RWPE2 (cell line): Measurements from ENCODE around the gene UGT1A4.

Experiments used
- ATAC-seq: fragments of 200-7000 bp; cut with Tn5 transposase; 3 replicates; pipeline ENCODE4 v1.9.1; 2021; ENCODE audit warnings: low read depth
- DNase-seq: peaks from one replicate; pipeline ENCODE4 v3.0.0-alpha.2; 2020; ENCODE audit warnings: low spot score
- H3K27ac ChIP-seq: fragments of 450-650 bp; 2 replicates; pipeline ENCODE4 v1.5.1; 2017; ENCODE audit warnings: mild to moderate bottlenecking; ENCODE audit not compliant: poor library complexity, severe bottlenecking
- H3K27me3 ChIP-seq: fragments of 250-450 bp; sonication (Bioruptor Pico); 2 replicates; pipeline ENCODE4 v1.5.1; 2021; ENCODE audit warnings: mild to moderate bottlenecking, moderate library complexity; ENCODE audit not compliant: insufficient read depth, poor library complexity, severe bottlenecking
- H3K36me3 ChIP-seq: fragments of 250-450 bp; sonication (Bioruptor Pico); 2 replicates; pipeline ENCODE4 v1.5.1; 2020; ENCODE audit warnings: low read depth, mild to moderate bottlenecking, moderate library complexity
- H3K4me1 ChIP-seq: fragments of 250-450 bp; sonication (Bioruptor Pico); 2 replicates; pipeline ENCODE4 v1.5.1; 2021; ENCODE audit warnings: mild to moderate bottlenecking, moderate library complexity; ENCODE audit not compliant: insufficient read depth, poor library complexity, severe bottlenecking
- H3K4me3 ChIP-seq: fragments of 250-450 bp; sonication (Bioruptor Pico); 2 replicates; pipeline ENCODE4 v1.5.1; 2021; ENCODE audit warnings: mild to moderate bottlenecking, moderate library complexity; ENCODE audit not compliant: severe bottlenecking
- H3K9me3 ChIP-seq: fragments of 250-450 bp; sonication (Bioruptor Pico); 2 replicates; pipeline ENCODE4 v1.5.1; 2021; ENCODE audit warnings: mild to moderate bottlenecking, moderate library complexity; ENCODE audit not compliant: severe bottlenecking
- CTCF ChIP-seq: fragments of 450-650 bp; IDR thresholded peaks from one replicate; pipeline ENCODE4 v1.5.1; 2017; ENCODE audit warnings: mild to moderate bottlenecking, moderate library complexity; ENCODE audit not compliant: poor library complexity, severe bottlenecking

The UGT1A4 gene

DNA sequence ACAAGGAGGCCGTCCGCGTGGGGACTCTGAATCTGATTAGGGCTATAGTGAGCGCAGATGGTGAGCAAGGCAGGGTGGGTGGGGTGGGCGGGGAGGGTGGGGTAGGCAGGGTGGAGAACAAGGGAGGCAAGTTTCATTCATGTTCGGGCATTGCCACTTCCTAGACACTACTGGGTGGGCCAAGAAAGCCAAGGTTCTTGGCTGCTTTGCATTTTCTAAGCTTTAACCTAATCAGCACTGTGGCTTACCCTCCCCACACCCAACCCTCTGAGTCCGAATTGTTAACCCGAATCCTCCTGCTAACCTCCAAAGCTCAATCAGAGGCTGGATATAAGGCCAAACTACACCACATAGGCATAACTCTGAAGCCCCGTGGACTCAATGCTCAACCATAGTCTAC is 77.7 kb downstream of the UGT1A4 start:
- no peaks in the 10 kb centered on the region for H3K4me1 ChIP-seq
- DNase-seq, result no peak
- no peak overlapping the region for H3K4me3 ChIP-seq
- no peak for TF ChIP-seq CTCF
- no peaks in the 10 kb centered on the region for H3K36me3 ChIP-seq
- no peaks in the 10 kb centered on the region for H3K9me3 ChIP-seq
- no peak overlapping the region for H3K27ac ChIP-seq
- ATAC-seq, result no peak
- no peaks in the 10 kb centered on the region for H3K27me3 ChIP-seq

DNA sequence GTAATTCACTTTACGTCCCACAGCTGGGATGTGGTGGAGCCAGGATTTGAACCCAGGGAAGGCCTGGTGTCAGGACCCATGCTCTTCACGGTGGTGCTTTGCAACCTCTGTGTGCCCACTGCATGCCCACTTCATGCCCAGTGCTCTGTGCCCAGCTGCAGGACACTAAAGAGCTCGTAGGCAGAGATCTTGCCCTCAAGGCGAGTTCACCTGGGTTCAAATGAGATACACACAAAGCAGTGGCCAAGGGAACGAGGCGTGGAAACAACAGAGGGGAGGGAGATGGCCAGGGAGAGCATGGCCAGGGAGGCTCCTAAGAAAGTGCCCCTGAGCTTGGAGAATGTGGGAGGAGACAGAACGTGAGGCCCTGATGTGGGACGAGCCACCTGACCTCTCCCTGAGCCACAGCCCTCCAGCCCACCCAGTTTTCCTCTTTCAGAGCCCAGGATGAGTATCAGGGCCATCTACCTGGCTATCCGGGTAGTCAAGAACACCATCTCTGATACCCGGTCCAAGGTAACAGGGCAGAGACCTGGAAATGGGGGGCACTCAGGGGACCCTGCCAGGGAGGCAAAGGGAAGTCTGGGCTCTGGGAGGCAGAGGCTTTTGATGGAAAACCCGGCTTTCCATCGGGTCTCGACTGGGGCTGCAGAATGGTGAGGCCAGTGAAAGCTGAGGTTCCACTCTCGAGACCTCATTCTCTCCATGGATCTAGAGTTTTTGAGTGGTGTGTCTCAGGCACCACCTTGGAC is 80.0 kb downstream of the UGT1A4 start:
- DNase-seq (no peak), ATAC-seq (no peak)
- Histone ChIP-seq H3K9me3 (no peaks in the 10 kb centered on the region), H3K4me1 (no peaks in the 10 kb centered on the region), H3K4me3 (no peak overlapping the region), H3K27ac (no peak overlapping the region), H3K27me3 (no peaks in the 10 kb centered on the region), H3K36me3 (no peaks in the 10 kb centered on the region)
- TF ChIP-seq CTCF, result no peak

GRCh38 chr2:233799087-233799665 is 80.6 kb downstream of the UGT1A4 start:
- ATAC-seq (no peak), DNase-seq (no peak)
- Histone ChIP-seq H3K9me3 (no peaks in the 10 kb centered on the region), H3K27ac (no peak overlapping the region), H3K36me3 (no peaks in the 10 kb centered on the region), H3K27me3 (no peaks in the 10 kb centered on the region), H3K4me1 (no peaks in the 10 kb centered on the region), H3K4me3 (no peak overlapping the region)
- TF ChIP-seq CTCF, result no peak

GRCh38 chr2:233799716-233800115 is 81.2 kb downstream of the UGT1A4 start:
- no peak overlapping the region for H3K27ac ChIP-seq
- H3K27me3 ChIP-seq, result no peaks in the 10 kb centered on the region
- DNase-seq, result no peak
- TF ChIP-seq CTCF, result no peak
- no peak overlapping the region for H3K4me3 ChIP-seq
- ATAC-seq, result no peak
- H3K36me3 ChIP-seq, result no peaks in the 10 kb centered on the region
- H3K9me3 ChIP-seq, result no peaks in the 10 kb centered on the region
- no peaks in the 10 kb centered on the region for H3K4me1 ChIP-seq

DNA sequence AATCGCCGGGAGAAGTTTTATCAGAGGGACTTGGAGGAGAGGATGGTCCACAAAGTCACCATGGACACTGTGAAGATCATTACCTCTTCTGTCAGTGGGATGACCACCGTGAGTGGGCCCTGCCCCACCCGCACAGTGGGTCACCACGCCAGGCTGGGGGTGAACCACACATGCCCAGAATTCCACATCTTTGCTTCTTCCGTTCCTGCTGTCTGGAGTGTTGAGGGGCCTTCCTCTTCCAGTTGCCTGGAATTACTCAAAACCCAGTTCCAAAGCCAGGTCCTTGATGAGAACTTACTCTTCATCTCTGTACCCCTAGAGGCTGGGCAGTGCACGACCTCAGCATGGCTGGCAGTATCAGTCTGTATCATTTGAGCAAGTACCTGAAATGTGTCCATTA is 81.7 kb downstream of the UGT1A4 start:
- TF ChIP-seq CTCF, result no peak
- Histone ChIP-seq H3K9me3 (no peaks in the 10 kb centered on the region), H3K4me3 (no peak overlapping the region), H3K4me1 (no peaks in the 10 kb centered on the region), H3K27me3 (no peaks in the 10 kb centered on the region), H3K36me3 (no peaks in the 10 kb centered on the region), H3K27ac (no peak overlapping the region)
- DNase-seq (no peak), ATAC-seq (no peak)
